ENCODE results near the gene SLC37A3. TPM values are rescaled to one million over a fixed set of nuclear protein-coding genes. Genes with fewer than 3 reads are reported as not detected.

Gene SLC37A3
- total and polyA plus RNA-seq, 4 donors = 7.3 to 30.8 (median 10.6) TPM

DNA sequence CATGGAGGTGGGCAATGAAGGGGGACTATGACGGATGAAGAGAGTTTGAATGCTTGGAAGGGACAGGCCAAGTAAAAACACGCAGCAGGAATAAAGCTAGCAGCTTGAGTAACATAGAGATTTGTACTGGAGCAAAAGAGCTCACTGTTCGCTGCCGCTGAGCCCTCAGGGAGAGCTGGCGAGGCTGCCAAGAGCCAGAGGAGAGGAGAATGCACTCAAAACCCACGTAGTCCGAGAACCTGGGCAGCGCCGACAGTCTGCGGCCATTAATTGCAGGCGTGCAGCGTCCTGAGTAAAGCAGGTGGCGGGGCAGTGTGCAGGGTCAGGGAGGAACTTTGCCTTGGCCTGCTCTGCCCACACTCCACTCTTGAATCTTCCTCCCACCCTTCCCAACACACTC, 68.2 kb downstream of the SLC37A3 start:
- Histone ChIP-seq H3K9ac (ENCODE audit: low read depth in 1 of 2, low read length in 2 of 2) (no peak overlapping the region), H3K36me3 (ENCODE audit: control insufficient read depth in 4 of 4, insufficient read depth in 3 of 4, low read depth in 1 of 4, low read length in 3 of 4) (peaks cover 0 to 8% (median 6%) of the 10 kb centered on the region in 4 donors), H3K4me3 (ENCODE audit: low read depth in 1 of 3, low read length in 3 of 3) (no peak overlapping the region), H3K4me1 (ENCODE audit: control insufficient read depth in 4 of 4, insufficient read depth in 4 of 4, low read length in 3 of 4) (peaks cover 0 to 7% (median 2%) of the 10 kb centered on the region in 4 donors), H3K27me3 (ENCODE audit: control insufficient read depth in 4 of 4, insufficient read depth in 4 of 4, low read length in 3 of 4) (no peaks in the 10 kb centered on the region), H3K9me3 (ENCODE audit: control insufficient read depth in 4 of 4, low read length in 3 of 4) (no peaks in the 10 kb centered on the region), H3K27ac (ENCODE audit: low read depth in 1 of 2, low read length in 2 of 2) (no peak overlapping the region)
- 93% methylated on average over 13 of the region's 13 CpGs for WGBS
- no peak for TF ChIP-seq GABPA (IDR thresholded peaks at IDR 0.05 in 1 of 2, conservative IDR thresholded peaks at IDR 0.05 in 1 of 2)
- TF ChIP-seq, protein P1, sequence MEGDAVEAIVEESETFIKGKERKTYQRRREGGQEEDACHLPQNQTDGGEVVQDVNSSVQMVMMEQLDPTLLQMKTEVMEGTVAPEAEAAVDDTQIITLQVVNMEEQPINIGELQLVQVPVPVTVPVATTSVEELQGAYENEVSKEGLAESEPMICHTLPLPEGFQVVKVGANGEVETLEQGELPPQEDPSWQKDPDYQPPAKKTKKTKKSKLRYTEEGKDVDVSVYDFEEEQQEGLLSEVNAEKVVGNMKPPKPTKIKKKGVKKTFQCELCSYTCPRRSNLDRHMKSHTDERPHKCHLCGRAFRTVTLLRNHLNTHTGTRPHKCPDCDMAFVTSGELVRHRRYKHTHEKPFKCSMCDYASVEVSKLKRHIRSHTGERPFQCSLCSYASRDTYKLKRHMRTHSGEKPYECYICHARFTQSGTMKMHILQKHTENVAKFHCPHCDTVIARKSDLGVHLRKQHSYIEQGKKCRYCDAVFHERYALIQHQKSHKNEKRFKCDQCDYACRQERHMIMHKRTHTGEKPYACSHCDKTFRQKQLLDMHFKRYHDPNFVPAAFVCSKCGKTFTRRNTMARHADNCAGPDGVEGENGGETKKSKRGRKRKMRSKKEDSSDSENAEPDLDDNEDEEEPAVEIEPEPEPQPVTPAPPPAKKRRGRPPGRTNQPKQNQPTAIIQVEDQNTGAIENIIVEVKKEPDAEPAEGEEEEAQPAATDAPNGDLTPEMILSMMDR (IDR thresholded peaks at IDR 0.05; ENCODE audit: low read depth, low read length, missing input control) = no peak
- no peak for TF ChIP-seq TAF1 (conservative IDR thresholded peaks at IDR 0.05)
- no peak for TF ChIP-seq HNF4G (IDR thresholded peaks at IDR 0.05)
- TF ChIP-seq HNF4A (conservative IDR thresholded peaks at IDR 0.05) = no peak
- no peak for TF ChIP-seq EGR1 (IDR thresholded peaks at IDR 0.05; ENCODE audit: low read depth in 2 of 2)
- TF ChIP-seq NR2F2 (IDR thresholded peaks at IDR 0.05) = no peak
- no peak for TF ChIP-seq JUND (IDR thresholded peaks at IDR 0.05)
- TF ChIP-seq FOXA2 (IDR thresholded peaks at IDR 0.05) = no peak
- no peak for DNase-seq (ENCODE audit: low spot score)

DNA sequence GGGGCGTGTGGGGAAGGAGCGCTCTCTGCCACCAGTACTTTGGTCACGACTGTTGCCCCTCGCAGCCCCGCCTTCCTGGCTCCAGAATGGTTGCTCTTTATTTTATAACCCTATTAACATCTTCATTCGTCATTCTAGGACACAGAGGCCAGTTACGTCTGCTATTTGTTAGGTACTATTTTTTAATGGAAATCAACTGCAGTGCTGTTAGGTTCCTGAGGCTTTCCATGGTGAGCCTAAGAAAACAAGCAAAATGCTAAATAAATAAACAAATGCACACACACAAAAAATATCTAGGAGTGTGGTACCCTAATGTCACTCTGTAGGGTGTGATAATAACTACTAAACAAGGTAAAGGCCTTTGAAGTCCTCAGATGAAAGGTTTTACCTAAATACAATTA, 71.1 kb downstream of the SLC37A3 start:
- Histone ChIP-seq H3K4me1 (ENCODE audit: control insufficient read depth in 4 of 4, insufficient read depth in 4 of 4, low read length in 3 of 4) (peaks cover 0 to 7% (median 2%) of the 10 kb centered on the region in 4 donors), H3K4me3 (ENCODE audit: low read depth in 1 of 3, low read length in 3 of 3) (no peak overlapping the region), H3K9ac (ENCODE audit: low read depth in 1 of 2, low read length in 2 of 2) (no peak overlapping the region), H3K27me3 (ENCODE audit: control insufficient read depth in 4 of 4, insufficient read depth in 4 of 4, low read length in 3 of 4) (no peaks in the 10 kb centered on the region), H3K9me3 (ENCODE audit: control insufficient read depth in 4 of 4, low read length in 3 of 4) (no peaks in the 10 kb centered on the region), H3K36me3 (ENCODE audit: control insufficient read depth in 4 of 4, insufficient read depth in 3 of 4, low read depth in 1 of 4, low read length in 3 of 4) (no peaks in the 10 kb centered on the region), H3K27ac (ENCODE audit: low read depth in 1 of 2, low read length in 2 of 2) (no peak overlapping the region)
- no peak for DNase-seq (ENCODE audit: low spot score)
- no peak for TF ChIP-seq HNF4A (conservative IDR thresholded peaks at IDR 0.05)
- TF ChIP-seq FOXA1 (IDR thresholded peaks at IDR 0.05) = no peak
- TF ChIP-seq SP1 (IDR thresholded peaks at IDR 0.05) = no peak
- no peak for TF ChIP-seq RAD21 (IDR thresholded peaks at IDR 0.05)
- no peak for TF ChIP-seq FOXA2 (IDR thresholded peaks at IDR 0.05)
- no peak for TF ChIP-seq GABPA (IDR thresholded peaks at IDR 0.05 in 1 of 2, conservative IDR thresholded peaks at IDR 0.05 in 1 of 2)
- TF ChIP-seq TAF1 (conservative IDR thresholded peaks at IDR 0.05) = no peak
- no peak for TF ChIP-seq NR2F2 (IDR thresholded peaks at IDR 0.05)
- TF ChIP-seq HNF4G (IDR thresholded peaks at IDR 0.05) = no peak
- TF ChIP-seq, protein P2, sequence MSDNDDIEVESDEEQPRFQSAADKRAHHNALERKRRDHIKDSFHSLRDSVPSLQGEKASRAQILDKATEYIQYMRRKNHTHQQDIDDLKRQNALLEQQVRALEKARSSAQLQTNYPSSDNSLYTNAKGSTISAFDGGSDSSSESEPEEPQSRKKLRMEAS (IDR thresholded peaks at IDR 0.05) = no peak
- TF ChIP-seq EGR1 (IDR thresholded peaks at IDR 0.05; ENCODE audit: low read depth in 2 of 2) = no peak
- no peak for TF ChIP-seq RXRA (IDR thresholded peaks at IDR 0.05)
- TF ChIP-seq YY1 (IDR thresholded peaks at IDR 0.05) = no peak
- no peak for TF ChIP-seq JUND (IDR thresholded peaks at IDR 0.05)
- TF ChIP-seq, protein P1 (IDR thresholded peaks at IDR 0.05; ENCODE audit: low read depth, low read length, missing input control) = no peak
- TF ChIP-seq, protein P3, sequence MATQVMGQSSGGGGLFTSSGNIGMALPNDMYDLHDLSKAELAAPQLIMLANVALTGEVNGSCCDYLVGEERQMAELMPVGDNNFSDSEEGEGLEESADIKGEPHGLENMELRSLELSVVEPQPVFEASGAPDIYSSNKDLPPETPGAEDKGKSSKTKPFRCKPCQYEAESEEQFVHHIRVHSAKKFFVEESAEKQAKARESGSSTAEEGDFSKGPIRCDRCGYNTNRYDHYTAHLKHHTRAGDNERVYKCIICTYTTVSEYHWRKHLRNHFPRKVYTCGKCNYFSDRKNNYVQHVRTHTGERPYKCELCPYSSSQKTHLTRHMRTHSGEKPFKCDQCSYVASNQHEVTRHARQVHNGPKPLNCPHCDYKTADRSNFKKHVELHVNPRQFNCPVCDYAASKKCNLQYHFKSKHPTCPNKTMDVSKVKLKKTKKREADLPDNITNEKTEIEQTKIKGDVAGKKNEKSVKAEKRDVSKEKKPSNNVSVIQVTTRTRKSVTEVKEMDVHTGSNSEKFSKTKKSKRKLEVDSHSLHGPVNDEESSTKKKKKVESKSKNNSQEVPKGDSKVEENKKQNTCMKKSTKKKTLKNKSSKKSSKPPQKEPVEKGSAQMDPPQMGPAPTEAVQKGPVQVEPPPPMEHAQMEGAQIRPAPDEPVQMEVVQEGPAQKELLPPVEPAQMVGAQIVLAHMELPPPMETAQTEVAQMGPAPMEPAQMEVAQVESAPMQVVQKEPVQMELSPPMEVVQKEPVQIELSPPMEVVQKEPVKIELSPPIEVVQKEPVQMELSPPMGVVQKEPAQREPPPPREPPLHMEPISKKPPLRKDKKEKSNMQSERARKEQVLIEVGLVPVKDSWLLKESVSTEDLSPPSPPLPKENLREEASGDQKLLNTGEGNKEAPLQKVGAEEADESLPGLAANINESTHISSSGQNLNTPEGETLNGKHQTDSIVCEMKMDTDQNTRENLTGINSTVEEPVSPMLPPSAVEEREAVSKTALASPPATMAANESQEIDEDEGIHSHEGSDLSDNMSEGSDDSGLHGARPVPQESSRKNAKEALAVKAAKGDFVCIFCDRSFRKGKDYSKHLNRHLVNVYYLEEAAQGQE (IDR thresholded peaks at IDR 0.05) = no peak
- TF ChIP-seq, protein P4, sequence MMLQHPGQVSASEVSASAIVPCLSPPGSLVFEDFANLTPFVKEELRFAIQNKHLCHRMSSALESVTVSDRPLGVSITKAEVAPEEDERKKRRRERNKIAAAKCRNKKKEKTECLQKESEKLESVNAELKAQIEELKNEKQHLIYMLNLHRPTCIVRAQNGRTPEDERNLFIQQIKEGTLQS (IDR thresholded peaks at IDR 0.05) = no peak
- TF ChIP-seq, protein P5, sequence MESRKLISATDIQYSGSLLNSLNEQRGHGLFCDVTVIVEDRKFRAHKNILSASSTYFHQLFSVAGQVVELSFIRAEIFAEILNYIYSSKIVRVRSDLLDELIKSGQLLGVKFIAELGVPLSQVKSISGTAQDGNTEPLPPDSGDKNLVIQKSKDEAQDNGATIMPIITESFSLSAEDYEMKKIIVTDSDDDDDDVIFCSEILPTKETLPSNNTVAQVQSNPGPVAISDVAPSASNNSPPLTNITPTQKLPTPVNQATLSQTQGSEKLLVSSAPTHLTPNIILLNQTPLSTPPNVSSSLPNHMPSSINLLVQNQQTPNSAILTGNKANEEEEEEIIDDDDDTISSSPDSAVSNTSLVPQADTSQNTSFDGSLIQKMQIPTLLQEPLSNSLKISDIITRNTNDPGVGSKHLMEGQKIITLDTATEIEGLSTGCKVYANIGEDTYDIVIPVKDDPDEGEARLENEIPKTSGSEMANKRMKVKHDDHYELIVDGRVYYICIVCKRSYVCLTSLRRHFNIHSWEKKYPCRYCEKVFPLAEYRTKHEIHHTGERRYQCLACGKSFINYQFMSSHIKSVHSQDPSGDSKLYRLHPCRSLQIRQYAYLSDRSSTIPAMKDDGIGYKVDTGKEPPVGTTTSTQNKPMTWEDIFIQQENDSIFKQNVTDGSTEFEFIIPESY (IDR thresholded peaks at IDR 0.05) = no peak
- WGBS = 82% methylated on average over 7 of the region's 7 CpGs
